Loucy (cell line): ENCODE measurements around the gene RANBP17.

Experiments
- H2AFZ ChIP-seq: fragments of 200-600 bp; sonication (generic); 2 replicates; pipeline ENCODE4 v1.6.0; 2016; ENCODE audit warnings: antibody characterized with exemption, mild to moderate bottlenecking, low read length, moderate library complexity
- H3F3A ChIP-seq: fragments of 200-600 bp; 2 replicates; pipeline ENCODE4 v1.6.0; 2016; ENCODE audit warnings: antibody characterized with exemption, low read depth, mild to moderate bottlenecking
- H3K27me3 ChIP-seq: fragments of 200-600 bp; sonication (generic); 2 replicates; pipeline ENCODE4 v1.6.1; 2014; ENCODE audit warnings: low read length, mild to moderate bottlenecking; ENCODE audit not compliant: insufficient read depth, poor library complexity, severe bottlenecking
- H3K36me3 ChIP-seq: fragments of 200-600 bp; sonication (generic); 2 replicates; pipeline ENCODE4 v1.6.1; 2016; ENCODE audit warnings: low read length; ENCODE audit not compliant: insufficient read depth
- H3K4me1 ChIP-seq: fragments of 200-600 bp; sonication (generic); 2 replicates; pipeline ENCODE4 v1.5.1; 2014; ENCODE audit warnings: low read length, mild to moderate bottlenecking; ENCODE audit not compliant: insufficient read depth, poor library complexity, severe bottlenecking
- H3K4me2 ChIP-seq: fragments of 200-600 bp; sonication (generic); 2 replicates; pipeline ENCODE4 v1.6.0; 2014; ENCODE audit warnings: antibody characterized with exemption, low read length, low read depth, mild to moderate bottlenecking; ENCODE audit not compliant: poor library complexity, severe bottlenecking
- H3K4me3 ChIP-seq: fragments of 200-600 bp; sonication (generic); 2 replicates; pipeline ENCODE4 v1.5.1; 2014; ENCODE audit warnings: low read length, mild to moderate bottlenecking, mixed read lengths; ENCODE audit not compliant: poor library complexity, severe bottlenecking
- H3K79me2 ChIP-seq: fragments of 200-600 bp; sonication (generic); 2 replicates; pipeline ENCODE4 v1.6.1; 2014; ENCODE audit warnings: low read length; ENCODE audit not compliant: insufficient read depth
- H3K9ac ChIP-seq: fragments of 200-600 bp; sonication (generic); 2 replicates; pipeline ENCODE4 v1.6.0; 2014; ENCODE audit warnings: mild to moderate bottlenecking, low read depth, low read length, moderate library complexity; ENCODE audit not compliant: poor library complexity, severe bottlenecking
- H3K9me2 ChIP-seq: fragments of 200-600 bp; sonication (generic); replicated peaks from 2 replicates; pipeline ENCODE4 v1.6.1; 2016; ENCODE audit warnings: low read depth, low read length, mixed read lengths
- H3K9me3 ChIP-seq: fragments of 200-600 bp; sonication (generic); 2 replicates; pipeline ENCODE4 v1.6.1; 2014; ENCODE audit warnings: mild to moderate bottlenecking, antibody characterized with exemption, low read length, low read depth; ENCODE audit not compliant: insufficient read depth
- H4K20me1 ChIP-seq: fragments of 200-600 bp; sonication (generic); 2 replicates; pipeline ENCODE4 v1.6.0; 2014; ENCODE audit warnings: antibody characterized with exemption, low read length, mild to moderate bottlenecking; ENCODE audit not compliant: insufficient read depth, poor library complexity, severe bottlenecking
- EZH2phosphoT487 ChIP-seq: fragments of 200-600 bp; IDR thresholded peaks from 2 replicates; pipeline ENCODE4 v1.6.1; 2018; ENCODE audit warnings: antibody characterized with exemption, mild to moderate bottlenecking, moderate library complexity, borderline replicate concordance
- TF ChIP-seq, protein P1 (sequence below): fragments of 200-600 bp; sonication (generic); conservative IDR thresholded peaks from 2 replicates; pipeline ENCODE4 v1.5.1; 2014; ENCODE audit warnings: mild to moderate bottlenecking, antibody characterized with exemption, low read length

Gene RANBP17

DNA sequence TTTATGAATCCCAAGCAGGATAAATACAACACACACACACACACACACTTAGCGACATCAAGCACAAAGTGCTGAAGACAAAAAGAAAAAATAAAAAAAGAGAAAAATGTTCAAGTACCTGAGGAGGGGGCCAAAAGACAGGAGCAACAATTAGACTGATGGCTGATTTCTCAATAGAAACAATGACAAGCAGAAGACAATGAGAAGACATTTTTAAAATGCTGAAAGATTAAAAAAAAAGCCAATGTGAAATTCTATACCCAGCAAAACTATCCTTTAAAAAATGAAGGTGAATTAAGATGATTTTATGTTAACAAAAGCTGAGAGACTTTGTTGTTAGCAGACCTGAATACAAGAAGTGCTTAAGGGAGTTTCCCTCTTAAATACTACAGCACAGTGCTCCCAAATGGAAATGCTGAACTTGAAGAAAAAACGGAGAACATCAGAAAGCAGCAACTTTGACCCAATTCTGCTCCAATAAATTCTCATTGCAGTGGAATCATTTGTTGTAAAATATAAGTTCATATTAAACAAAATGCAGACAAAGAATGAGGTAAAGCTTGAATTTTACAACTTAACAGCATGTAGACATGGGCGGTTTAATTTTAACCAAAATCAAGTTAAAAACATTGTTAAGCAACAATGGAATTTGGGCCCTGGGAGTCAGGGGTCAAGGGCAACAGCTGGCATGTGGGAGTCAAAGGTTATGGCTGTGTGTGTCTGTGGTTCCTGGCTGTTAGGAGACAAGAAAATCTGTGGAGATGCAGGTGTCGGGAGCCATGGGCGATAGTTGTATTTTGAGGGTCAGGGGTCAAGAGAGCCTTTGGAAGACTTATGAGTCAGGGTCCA, 776 bp upstream of the RANBP17 start:
- Histone ChIP-seq H3K9me3 (no peaks in the 10 kb centered on the region), H3K79me2 (no peaks in the 10 kb centered on the region), H3K4me1 (no peaks in the 10 kb centered on the region), H3K27me3 (no peaks in the 10 kb centered on the region), H3K4me3 (no peak overlapping the region), H3F3A (no peaks in the 10 kb centered on the region), H2AFZ (no peak overlapping the region), H3K4me2 (no peak overlapping the region), H3K36me3 (no peaks in the 10 kb centered on the region), H3K9ac (no peak overlapping the region), H4K20me1 (no peaks in the 10 kb centered on the region), H3K9me2 (no peaks in the 10 kb centered on the region)
- TF ChIP-seq, protein P1, sequence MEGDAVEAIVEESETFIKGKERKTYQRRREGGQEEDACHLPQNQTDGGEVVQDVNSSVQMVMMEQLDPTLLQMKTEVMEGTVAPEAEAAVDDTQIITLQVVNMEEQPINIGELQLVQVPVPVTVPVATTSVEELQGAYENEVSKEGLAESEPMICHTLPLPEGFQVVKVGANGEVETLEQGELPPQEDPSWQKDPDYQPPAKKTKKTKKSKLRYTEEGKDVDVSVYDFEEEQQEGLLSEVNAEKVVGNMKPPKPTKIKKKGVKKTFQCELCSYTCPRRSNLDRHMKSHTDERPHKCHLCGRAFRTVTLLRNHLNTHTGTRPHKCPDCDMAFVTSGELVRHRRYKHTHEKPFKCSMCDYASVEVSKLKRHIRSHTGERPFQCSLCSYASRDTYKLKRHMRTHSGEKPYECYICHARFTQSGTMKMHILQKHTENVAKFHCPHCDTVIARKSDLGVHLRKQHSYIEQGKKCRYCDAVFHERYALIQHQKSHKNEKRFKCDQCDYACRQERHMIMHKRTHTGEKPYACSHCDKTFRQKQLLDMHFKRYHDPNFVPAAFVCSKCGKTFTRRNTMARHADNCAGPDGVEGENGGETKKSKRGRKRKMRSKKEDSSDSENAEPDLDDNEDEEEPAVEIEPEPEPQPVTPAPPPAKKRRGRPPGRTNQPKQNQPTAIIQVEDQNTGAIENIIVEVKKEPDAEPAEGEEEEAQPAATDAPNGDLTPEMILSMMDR = no peak
- no peak for TF ChIP-seq EZH2phosphoT487

DNA sequence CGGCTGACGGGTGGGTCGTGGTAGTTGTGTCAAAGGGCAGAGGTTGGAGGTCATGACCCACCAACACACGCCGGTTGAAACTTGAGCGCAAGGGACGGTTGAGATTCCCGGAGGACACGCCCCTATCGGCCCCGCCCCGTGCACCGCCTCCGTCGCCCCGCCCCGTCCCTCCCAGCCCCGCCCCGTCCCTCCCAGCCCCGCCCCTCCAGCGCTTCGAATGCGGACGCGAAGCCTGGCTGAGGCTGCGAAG, 226 bp upstream of the RANBP17 start:
- Histone ChIP-seq H3K4me3 (no peak overlapping the region), H4K20me1 (no peaks in the 10 kb centered on the region), H3K9me2 (no peaks in the 10 kb centered on the region), H2AFZ (no peak overlapping the region), H3K4me1 (no peaks in the 10 kb centered on the region), H3K27me3 (no peaks in the 10 kb centered on the region), H3K9me3 (no peaks in the 10 kb centered on the region), H3K9ac (no peak overlapping the region), H3F3A (no peaks in the 10 kb centered on the region), H3K36me3 (no peaks in the 10 kb centered on the region), H3K4me2 (no peak overlapping the region), H3K79me2 (no peaks in the 10 kb centered on the region)
- TF ChIP-seq, protein P1 = no peak
- no peak for TF ChIP-seq EZH2phosphoT487

DNA sequence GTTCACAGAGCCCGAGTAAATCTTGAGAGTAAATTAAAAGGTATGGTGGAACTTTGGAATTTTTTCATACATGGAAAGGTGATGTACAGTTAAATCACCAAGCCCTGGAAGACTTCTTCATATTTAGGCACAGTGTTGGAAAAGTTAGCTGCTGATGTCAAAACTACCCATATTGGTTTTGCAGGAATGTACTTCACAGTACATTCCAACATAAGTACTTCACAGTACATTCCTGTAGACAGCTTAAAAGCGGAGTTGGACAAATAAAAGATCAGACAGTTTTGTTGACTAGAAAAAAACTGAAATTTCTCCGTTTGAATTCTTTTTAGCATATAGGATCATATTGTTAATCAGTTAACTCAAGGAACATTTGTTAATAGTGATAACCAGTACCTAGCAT, 1.8 kb downstream of the RANBP17 start:
- Histone ChIP-seq H3K4me3 (no peak overlapping the region), H3K9ac (no peak overlapping the region), H3K79me2 (no peaks in the 10 kb centered on the region), H3K27me3 (no peaks in the 10 kb centered on the region), H3F3A (no peaks in the 10 kb centered on the region), H3K9me3 (no peaks in the 10 kb centered on the region), H3K4me2 (no peak overlapping the region), H3K9me2 (no peaks in the 10 kb centered on the region), H3K4me1 (no peaks in the 10 kb centered on the region), H4K20me1 (no peaks in the 10 kb centered on the region), H3K36me3 (no peaks in the 10 kb centered on the region), H2AFZ (no peak overlapping the region)
- TF ChIP-seq EZH2phosphoT487 = no peak
- TF ChIP-seq, protein P1 = no peak
